Measurements from ENCODE around the gene FOXR1.
A peak's percentile ranks its signal among the peaks of the same experiment; 100 is the strongest.

FOXR1 gene, protein sequence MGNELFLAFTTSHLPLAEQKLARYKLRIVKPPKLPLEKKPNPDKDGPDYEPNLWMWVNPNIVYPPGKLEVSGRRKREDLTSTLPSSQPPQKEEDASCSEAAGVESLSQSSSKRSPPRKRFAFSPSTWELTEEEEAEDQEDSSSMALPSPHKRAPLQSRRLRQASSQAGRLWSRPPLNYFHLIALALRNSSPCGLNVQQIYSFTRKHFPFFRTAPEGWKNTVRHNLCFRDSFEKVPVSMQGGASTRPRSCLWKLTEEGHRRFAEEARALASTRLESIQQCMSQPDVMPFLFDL

DNA sequence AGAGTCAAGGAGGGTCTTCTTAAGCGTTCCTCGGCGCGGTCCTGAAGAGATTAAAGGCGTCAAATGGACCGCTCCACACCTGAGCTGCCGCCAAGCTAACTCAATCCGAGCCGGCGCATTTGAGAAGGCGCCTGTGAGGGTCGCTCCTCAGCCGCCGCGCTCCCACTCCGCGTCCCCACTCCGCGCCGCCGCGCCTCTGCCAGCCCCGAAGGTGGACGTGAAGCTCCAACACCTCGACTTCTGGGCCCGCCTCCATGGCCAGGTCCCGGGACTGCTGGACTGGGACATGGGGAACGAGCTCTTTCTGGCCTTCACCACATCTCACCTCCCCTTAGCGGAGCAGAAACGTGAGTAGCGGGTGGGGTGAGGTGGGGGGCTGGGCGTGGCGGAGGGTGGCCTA lies at the start of gene FOXR1:
Gene FOXR1, plus strand, starts transcription at position 116 of the 400 bp plus-strand sequence. Its CDS starts 171 bp downstream, at position 287.
- DNase-seq (ENCODE audit: low read depth): no peak

GRCh38 chr11:118921929-118922744 lies 49.4 kb upstream of the FOXR1 start:
- DNase-seq (ENCODE audit: low read depth): no peak

- DNase-seq (ENCODE audit: low read depth): no peak
Measured at GRCh38 chr11:118922745-118923627, 48.6 kb upstream of the FOXR1 start.

DNA sequence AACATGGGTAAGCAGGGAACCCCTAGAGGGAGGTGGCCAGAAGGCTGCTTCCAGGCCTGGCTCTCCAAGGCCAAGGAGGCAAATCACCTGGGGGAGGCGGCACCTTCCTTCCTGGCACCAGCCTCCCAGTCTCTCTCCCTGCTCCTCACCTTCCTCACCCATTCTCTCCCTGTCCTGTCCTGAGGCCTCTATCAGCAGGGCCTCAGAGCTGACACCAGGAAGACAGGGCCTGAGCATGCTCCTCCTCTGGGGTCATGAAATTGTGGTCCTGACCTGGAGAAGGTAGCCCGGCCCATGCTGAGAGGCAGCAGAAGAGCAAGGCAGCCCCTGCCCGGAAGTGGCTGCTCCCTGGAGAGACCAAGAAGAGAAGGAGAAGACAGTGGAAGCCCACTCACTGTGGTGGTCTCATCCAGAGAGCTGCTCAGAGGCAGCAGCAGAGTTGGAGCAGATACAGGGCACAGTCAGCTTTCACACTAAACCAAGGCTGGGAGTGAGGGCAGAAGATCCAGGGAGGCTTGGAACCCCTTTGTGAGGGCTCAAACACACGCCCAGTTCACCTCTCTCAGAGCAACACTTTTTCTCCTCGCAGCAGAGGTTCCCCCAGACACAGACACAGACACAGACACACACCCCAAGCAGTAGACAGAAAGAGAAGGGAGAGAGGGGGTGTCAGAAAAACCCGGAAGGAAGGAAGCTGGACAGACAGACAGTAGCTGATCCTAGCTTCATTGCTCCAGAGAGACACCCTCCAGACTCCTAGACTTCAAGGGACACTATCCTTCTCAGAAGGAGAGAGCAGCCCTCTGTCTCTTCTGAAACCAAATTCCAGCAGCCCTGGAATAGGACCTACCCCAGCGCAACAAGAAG lies 47.6 kb upstream of the FOXR1 start:
- no peak for DNase-seq (ENCODE audit: low read depth)

DNA sequence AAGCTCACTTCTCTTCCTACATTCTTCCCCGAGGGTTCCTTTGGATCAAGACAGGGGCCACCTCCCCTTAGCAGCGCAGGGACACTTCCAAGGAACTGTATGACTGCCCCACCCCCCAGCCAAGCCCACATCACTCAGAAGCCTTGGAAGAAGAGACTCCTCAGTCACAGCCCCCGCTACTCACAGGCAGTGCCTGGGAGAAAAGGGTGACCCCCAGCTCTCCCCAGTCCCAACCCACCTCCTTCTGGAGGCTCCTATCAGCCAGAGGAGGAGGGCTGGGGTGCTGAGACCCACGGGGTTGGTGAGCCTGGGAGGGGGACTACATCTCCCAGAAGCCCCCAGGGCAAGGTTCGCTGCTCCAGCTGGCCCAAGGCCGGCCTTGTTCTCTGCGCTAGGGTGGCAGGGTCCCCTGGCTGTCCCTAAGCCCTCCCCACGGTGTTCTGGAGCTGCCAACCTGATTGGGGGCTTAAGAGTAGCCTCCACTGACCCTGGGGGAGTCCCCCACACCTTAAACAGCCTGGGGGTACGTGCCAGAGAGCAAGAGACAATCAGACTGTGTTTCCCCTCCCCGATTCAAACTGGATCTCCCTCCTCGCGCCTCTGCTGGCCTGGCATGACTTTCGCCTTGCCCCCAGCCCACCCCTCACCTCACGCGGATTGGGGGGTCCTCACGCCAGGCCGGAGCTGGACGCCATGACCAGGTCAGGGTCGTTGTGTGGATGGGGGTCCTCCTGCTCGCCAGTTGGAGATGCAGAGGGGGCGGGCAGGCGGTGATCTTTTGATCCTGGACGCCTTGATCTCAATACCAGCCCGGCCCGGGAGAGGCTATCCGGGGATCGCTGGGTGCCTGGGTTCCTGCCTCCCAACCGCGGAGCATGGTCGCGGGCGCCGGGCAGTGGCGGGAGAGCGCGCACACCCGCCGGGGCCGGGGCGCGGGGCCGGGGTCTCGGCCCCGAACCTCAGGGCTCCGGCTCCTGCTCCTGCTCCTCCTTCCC lies 46.7 kb upstream of the FOXR1 start:
- no peak for DNase-seq (ENCODE audit: low read depth)

GRCh38 chr11:118927554-118928100 lies 43.9 kb upstream of the FOXR1 start:
- DNase-seq (ENCODE audit: low read depth): no peak

- DNase-seq (ENCODE audit: low read depth): peak; percentile 85
Measured at GRCh38 chr11:118928101-118928869, 43.3 kb upstream of the FOXR1 start.

DNA sequence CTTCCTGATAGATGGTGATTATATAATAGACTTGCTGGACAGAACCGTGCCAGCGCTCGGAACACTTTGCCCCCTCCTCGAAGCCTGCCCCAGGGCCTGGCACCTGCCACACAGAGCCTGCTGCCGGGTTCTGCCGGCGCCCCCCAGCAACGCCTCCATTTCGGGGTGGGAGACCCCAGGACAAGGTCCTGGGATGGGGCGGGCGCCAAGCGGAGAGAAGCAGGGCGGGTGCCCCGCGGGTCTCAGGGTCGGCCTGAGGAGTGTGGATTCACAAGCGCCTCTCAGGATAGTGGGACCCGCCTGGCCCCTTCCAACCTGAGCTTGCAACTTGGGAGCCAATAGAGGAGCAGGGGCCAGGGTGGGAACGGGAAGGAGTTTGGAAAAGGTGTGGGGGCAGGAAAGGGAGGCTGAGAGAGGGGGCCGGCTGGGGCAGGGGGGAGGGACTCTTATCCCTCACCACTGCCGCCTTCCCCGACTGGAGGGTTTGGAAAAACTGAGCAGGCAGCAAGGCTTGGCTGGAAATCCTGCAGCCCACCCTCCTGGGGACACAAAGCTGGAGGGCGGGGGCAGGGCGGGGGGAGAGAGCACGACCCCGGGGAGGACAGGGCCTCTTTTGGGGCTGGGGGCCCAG lies 42.6 kb upstream of the FOXR1 start:
- no peak for DNase-seq (ENCODE audit: low read depth)

DNA sequence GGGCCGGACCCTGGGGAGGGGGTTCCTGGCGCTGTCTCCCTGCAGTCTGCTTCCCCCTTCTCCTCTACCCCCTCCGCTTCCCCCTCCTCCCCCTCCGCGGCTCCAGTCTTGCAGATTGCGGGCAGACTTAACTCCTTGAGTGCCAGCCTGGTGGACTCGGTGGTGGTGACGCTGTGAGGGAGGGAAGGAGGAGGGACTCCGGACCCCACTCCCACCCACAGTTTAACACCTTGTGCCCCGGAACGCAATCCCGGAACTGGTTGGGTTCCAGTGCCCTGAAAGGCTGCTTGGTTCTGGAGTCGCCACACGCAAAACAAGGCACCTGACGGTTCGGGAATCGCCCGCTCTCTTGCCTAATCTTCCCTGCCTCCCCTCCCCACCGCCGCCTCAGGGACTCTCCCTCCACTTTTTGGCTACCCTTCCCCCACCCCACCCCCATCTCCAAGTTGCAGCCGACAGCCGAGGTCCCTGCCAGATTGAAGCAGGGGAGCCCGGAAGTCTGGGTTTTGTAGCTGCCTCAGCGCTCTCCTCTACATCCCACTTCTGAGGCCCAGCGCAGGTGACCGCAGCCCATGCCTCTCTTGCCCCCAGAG lies 42.0 kb upstream of the FOXR1 start:
- peak; percentile 61 for DNase-seq (ENCODE audit: low read depth)

DNA sequence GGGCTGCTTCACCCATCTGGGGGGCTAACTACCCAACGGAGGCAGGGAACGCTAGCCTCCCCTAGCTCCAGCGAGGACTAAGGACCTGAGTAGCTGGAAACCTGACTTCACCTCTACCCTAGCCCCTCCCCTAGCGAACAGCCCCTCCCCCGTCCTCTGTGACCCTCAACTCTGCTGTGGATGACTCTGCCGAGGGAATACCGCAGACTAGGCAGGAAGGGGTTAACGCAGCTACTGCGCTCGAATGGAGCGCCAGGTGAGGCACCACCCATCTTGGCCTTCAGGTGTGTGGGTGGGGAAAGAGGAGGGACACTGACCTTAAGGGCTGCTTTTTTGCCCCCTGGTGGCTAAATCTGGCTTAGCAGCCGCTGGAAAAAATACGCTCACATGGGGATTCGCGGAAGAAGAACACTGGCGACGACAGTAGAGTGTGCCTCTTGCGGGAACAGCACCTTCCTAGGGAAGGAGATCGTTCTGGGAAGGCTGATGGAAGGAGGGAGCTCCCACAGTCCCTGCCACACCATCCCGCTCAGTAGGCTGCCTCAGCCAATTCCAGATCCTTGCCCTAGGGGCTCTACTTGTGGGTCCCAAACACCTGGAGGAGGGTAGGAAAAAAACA lies 41.4 kb upstream of the FOXR1 start:
- peak; percentile 80 for DNase-seq (ENCODE audit: low read depth)

- DNase-seq (ENCODE audit: low read depth): no peak
Measured at GRCh38 chr11:118931571-118931970, 40.0 kb upstream of the FOXR1 start.

- DNase-seq (ENCODE audit: low read depth): no peak
Measured at GRCh38 chr11:118933486-118933885, 38.1 kb upstream of the FOXR1 start.

DNA sequence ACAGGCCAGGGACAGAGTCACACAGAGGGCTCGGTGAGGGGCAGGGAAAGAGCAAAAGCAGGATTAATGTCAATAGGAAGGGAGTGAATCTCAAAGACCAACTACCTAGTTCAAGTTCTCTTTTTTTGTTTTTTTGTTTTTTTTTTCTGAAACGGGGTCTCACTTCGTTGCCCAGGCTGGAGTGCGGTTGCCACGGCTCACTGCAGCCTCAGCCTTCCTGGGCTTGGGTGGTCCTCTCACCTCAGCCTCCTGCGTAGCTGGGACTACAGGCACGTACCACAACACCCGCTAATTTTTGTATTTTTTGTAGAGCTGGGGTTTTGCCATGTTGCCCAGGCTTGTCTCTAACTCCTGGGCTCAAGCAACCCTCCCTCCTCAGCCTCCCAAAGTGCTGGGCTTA lies 36.2 kb upstream of the FOXR1 start:
- DNase-seq (ENCODE audit: low read depth): no peak

GRCh38 chr11:118938491-118939403 lies 32.8 kb upstream of the FOXR1 start:
- DNase-seq (ENCODE audit: low read depth): no peak

DNA sequence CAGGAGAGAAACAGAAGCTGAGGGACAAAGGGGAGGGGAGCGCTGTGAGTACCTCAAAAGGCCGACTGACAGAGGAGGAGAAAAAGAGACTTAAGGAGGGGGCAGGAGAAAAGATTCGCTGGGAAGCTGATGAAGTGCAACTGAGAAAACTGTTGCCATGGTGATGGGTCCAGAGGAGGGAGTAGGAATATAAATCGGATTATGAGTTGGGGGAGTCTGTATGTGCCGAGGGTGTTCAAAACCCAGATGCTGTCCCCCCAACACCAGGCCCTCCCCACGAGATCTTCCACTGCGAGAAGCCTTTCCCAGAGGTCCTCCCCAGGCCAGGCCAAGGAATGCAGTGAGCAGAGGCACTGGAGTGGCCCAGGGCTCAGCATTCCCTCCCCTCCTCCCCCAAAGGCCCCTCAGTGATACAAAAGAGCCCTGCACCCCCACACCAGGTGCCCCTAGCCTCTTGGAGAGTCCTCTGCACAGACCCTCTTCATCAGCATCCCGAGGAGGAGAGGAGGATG lies 32.1 kb upstream of the FOXR1 start:
- DNase-seq (ENCODE audit: low read depth): no peak

GRCh38 chr11:118939953-118940598 lies 31.5 kb upstream of the FOXR1 start:
- DNase-seq (ENCODE audit: low read depth): no peak
